CD4-positive, alpha-beta T cell treated with Interferon alpha-2 for 1 hour (primary cell): Measurements from ENCODE around the gene STOML2.

Experiments
- DNase-seq, 2 donors: peaks; one replicate each; pipeline ENCODE4 v3.0.0-alpha.2; 2020 to 2022

Gene STOML2

GRCh38 chr9:35071814-35072460, 31.0 kb downstream of the STOML2 start:
- peak; percentile 74 to 81 for DNase-seq

GRCh38 chr9:35070823-35071813, 31.8 kb downstream of the STOML2 start:
- no peak for DNase-seq

- no peak for DNase-seq
These were observed 33.9 kb downstream of the STOML2 start for GRCh38 chr9:35069020-35069419.

GRCh38 chr9:35067056-35067455, 35.9 kb downstream of the STOML2 start:
- no peak for DNase-seq

- no peak for DNase-seq
These were observed 42.3 kb downstream of the STOML2 start for GRCh38 chr9:35060548-35061207.

GRCh38 chr9:35059438-35059837, 43.5 kb downstream of the STOML2 start:
- no peak for DNase-seq

GRCh38 chr9:35057271-35057620, 45.7 kb downstream of the STOML2 start:
- DNase-seq: no peak

GRCh38 chr9:35056571-35057270, 46.2 kb downstream of the STOML2 start:
- no peak for DNase-seq

GRCh38 chr9:35054871-35055644, 47.9 kb downstream of the STOML2 start:
- no peak for DNase-seq

- DNase-seq: no peak
These were observed 48.6 kb downstream of the STOML2 start for GRCh38 chr9:35054185-35054835.

- peak; percentile 22 to 57 for DNase-seq
These were observed 51.6 kb downstream of the STOML2 start for GRCh38 chr9:35051069-35051967.
